ENCODE data around the gene SMYD3. TPM values are rescaled to one million over a fixed set of nuclear protein-coding genes. Genes with fewer than 3 reads are reported as not detected.

SMYD3 gene
- total and polyA plus RNA-seq, 9 of the 15 experiments (the other 6 are each of a cell fraction or from before 2014, with no cell fraction given), result 128 to 440 (median 197) TPM

DNA sequence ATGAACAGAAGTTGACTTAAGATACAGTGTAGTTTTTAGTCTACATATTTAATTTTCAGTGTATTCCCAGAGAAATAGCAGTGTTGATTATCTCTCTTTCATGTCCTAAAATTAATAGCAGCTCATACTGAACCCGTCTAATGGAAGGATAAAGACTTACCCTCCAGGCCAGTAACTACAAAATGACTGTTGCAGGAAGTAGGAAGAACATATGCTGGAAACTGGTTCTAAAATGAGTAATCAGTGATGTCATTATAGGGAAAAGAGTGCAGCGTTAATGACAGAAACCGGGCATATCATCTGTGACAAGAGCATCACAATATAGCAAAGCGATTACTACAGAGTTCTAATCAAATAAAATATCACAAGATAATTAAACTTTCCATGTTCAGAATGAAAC is 385.5 kb downstream of the SMYD3 start:
- 70% methylated on average over 4 of the region's 4 CpGs for WGBS (ENCODE audit: insufficient coverage, low coverage, missing lambda C conversion rate)
- Histone ChIP-seq H3K27ac (ENCODE audit: extremely low read depth, low read depth, low read length) (no peak overlapping the region), H3K4me2 (ENCODE audit: insufficient read depth, low read length) (no peak overlapping the region), H3K79me2 (ENCODE audit: control insufficient read depth, insufficient read depth, low read length) (no peaks in the 10 kb centered on the region; the same call in 2 of the 3 replicates), H2AFZ (ENCODE audit: low read depth, low read length) (no peak overlapping the region), H3K9me3 (replicated peaks; ENCODE audit: control insufficient read depth, insufficient read depth, low read depth, low read length) (no peaks in the 10 kb centered on the region), H3K27me3 (ENCODE audit: control insufficient read depth in 2 of 2, insufficient read depth in 2 of 2, low read length in 2 of 2) (no peaks in the 10 kb centered on the region), H3K4me1 (replicated peaks in 1 of 2; ENCODE audit: control insufficient read depth in 2 of 2, insufficient read depth in 2 of 2, low read length in 2 of 2) (peaks cover 0 to 13% of the 10 kb centered on the region in 2 experiments; a peak in 2 of 5 replicates), H4K20me1 (replicated peaks; ENCODE audit: control insufficient read depth, insufficient read depth, low read length) (no peaks in the 10 kb centered on the region), H3K4me3 (no peak overlapping the region), H3K36me3 (ENCODE audit: control insufficient read depth, insufficient read depth, low read length) (no peaks in the 10 kb centered on the region), H3K9me1 (ENCODE audit: control insufficient read depth, insufficient read depth, low read length) (no peaks in the 10 kb centered on the region), H3K9ac (ENCODE audit: insufficient read depth in 1 of 2, low read depth in 2 of 2, low read length in 2 of 2) (no peak overlapping the region)
- intact Hi-C loops (cut with micrococcal nuclease) (no loop called here), in situ Hi-C loops (cut with MboI) (no loop called here)
- POLR2A ChIA-PET, result no interaction called here
- BruUV-seq (replicated peaks), result no TSS peak
- FAIRE-seq (no peak), DNase-seq (ENCODE audit: extremely low read depth in 1 of 4, low spot score in 3 of 4) (no peak), ATAC-seq (no peak)
- CTCF ChIA-PET (ENCODE audit: low intra/inter-chr PET ratio), result no interaction called here
- TF ChIP-seq, protein P1, sequence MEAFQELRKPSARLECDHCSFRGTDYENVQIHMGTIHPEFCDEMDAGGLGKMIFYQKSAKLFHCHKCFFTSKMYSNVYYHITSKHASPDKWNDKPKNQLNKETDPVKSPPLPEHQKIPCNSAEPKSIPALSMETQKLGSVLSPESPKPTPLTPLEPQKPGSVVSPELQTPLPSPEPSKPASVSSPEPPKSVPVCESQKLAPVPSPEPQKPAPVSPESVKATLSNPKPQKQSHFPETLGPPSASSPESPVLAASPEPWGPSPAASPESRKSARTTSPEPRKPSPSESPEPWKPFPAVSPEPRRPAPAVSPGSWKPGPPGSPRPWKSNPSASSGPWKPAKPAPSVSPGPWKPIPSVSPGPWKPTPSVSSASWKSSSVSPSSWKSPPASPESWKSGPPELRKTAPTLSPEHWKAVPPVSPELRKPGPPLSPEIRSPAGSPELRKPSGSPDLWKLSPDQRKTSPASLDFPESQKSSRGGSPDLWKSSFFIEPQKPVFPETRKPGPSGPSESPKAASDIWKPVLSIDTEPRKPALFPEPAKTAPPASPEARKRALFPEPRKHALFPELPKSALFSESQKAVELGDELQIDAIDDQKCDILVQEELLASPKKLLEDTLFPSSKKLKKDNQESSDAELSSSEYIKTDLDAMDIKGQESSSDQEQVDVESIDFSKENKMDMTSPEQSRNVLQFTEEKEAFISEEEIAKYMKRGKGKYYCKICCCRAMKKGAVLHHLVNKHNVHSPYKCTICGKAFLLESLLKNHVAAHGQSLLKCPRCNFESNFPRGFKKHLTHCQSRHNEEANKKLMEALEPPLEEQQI (IDR thresholded peaks at IDR 0.05), result no peak
- TF ChIP-seq, protein P2, sequence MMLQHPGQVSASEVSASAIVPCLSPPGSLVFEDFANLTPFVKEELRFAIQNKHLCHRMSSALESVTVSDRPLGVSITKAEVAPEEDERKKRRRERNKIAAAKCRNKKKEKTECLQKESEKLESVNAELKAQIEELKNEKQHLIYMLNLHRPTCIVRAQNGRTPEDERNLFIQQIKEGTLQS (IDR thresholded peaks at IDR 0.05), result peak; percentile 66
- TF ChIP-seq, protein P2 (CRISPR knock-in tag; conservative IDR thresholded peaks at IDR 0.05), result no peak
- TF ChIP-seq, protein P3, sequence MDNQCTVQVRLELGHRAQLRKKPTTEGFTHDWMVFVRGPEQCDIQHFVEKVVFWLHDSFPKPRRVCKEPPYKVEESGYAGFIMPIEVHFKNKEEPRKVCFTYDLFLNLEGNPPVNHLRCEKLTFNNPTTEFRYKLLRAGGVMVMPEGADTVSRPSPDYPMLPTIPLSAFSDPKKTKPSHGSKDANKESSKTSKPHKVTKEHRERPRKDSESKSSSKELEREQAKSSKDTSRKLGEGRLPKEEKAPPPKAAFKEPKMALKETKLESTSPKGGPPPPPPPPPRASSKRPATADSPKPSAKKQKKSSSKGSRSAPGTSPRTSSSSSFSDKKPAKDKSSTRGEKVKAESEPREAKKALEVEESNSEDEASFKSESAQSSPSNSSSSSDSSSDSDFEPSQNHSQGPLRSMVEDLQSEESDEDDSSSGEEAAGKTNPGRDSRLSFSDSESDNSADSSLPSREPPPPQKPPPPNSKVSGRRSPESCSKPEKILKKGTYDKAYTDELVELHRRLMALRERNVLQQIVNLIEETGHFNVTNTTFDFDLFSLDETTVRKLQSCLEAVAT (IDR thresholded peaks at IDR 0.05), result no peak
- TF ChIP-seq, protein P4, sequence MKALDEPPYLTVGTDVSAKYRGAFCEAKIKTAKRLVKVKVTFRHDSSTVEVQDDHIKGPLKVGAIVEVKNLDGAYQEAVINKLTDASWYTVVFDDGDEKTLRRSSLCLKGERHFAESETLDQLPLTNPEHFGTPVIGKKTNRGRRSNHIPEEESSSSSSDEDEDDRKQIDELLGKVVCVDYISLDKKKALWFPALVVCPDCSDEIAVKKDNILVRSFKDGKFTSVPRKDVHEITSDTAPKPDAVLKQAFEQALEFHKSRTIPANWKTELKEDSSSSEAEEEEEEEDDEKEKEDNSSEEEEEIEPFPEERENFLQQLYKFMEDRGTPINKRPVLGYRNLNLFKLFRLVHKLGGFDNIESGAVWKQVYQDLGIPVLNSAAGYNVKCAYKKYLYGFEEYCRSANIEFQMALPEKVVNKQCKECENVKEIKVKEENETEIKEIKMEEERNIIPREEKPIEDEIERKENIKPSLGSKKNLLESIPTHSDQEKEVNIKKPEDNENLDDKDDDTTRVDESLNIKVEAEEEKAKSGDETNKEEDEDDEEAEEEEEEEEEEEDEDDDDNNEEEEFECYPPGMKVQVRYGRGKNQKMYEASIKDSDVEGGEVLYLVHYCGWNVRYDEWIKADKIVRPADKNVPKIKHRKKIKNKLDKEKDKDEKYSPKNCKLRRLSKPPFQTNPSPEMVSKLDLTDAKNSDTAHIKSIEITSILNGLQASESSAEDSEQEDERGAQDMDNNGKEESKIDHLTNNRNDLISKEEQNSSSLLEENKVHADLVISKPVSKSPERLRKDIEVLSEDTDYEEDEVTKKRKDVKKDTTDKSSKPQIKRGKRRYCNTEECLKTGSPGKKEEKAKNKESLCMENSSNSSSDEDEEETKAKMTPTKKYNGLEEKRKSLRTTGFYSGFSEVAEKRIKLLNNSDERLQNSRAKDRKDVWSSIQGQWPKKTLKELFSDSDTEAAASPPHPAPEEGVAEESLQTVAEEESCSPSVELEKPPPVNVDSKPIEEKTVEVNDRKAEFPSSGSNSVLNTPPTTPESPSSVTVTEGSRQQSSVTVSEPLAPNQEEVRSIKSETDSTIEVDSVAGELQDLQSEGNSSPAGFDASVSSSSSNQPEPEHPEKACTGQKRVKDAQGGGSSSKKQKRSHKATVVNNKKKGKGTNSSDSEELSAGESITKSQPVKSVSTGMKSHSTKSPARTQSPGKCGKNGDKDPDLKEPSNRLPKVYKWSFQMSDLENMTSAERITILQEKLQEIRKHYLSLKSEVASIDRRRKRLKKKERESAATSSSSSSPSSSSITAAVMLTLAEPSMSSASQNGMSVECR (CRISPR knock-in tag; IDR thresholded peaks at IDR 0.05), result no peak
- TF ChIP-seq, protein P5, sequence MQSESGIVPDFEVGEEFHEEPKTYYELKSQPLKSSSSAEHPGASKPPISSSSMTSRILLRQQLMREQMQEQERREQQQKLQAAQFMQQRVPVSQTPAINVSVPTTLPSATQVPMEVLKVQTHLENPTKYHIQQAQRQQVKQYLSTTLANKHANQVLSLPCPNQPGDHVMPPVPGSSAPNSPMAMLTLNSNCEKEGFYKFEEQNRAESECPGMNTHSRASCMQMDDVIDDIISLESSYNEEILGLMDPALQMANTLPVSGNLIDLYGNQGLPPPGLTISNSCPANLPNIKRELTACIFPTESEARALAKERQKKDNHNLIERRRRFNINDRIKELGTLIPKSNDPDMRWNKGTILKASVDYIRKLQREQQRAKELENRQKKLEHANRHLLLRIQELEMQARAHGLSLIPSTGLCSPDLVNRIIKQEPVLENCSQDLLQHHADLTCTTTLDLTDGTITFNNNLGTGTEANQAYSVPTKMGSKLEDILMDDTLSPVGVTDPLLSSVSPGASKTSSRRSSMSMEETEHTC (IDR thresholded peaks at IDR 0.05), result no peak
- TF ChIP-seq SMARCA5 (IDR thresholded peaks at IDR 0.05) (no peak), RBM17 (IDR thresholded peaks at IDR 0.05; ENCODE audit: borderline replicate concordance, low read depth, low read length) (no peak), CREM (IDR thresholded peaks at IDR 0.05; ENCODE audit: low read depth) (0 out of 2 replicates have a peak, but pooled peaks have one; percentile 9)

Measured in K562 (cell line).